ENCODE measurements around the gene WDR86.

GRCh38 chr7:151430391-151431205 is 20.8 kb upstream of the WDR86 start:
- no peak for TF ChIP-seq CTCF (IDR thresholded peaks at IDR 0.05)
- no peak for TF ChIP-seq EP300 (IDR thresholded peaks at IDR 0.05)

Data from esophagus muscularis mucosa (tissue), 3 donors.